ENCODE data around the gene CHRM1. TPM values are rescaled to one million over a fixed set of nuclear protein-coding genes. Genes with fewer than 3 reads are reported as not detected.

CHRM1 gene
- total RNA-seq, 3 donors from 2014 or later (not counting 1 experiment from before 2014, with no cell fraction given), result not detected

- Mint-ChIP-seq H3K36me3 (no peaks in the 10 kb centered on the region), H3K9me3 (no peaks in the 10 kb centered on the region), H3K27ac (no peak overlapping the region), H3K27me3 (ENCODE audit: low read depth in 2 of 2) (peaks cover 63% of the 10 kb centered on the region in 2 donors), H3K4me1 (peaks cover 5 to 22% of the 10 kb centered on the region in 2 donors), H3K4me3 (no peak overlapping the region)
- intact Hi-C loops (cut with micrococcal nuclease), result no loop called here
- Histone ChIP-seq H3K9me3 (ENCODE audit: control insufficient read depth, insufficient read depth, low read length) (no peaks in the 10 kb centered on the region), H3K4me1 (ENCODE audit: control insufficient read depth, insufficient read depth, low read length) (peaks cover 27% of the 10 kb centered on the region), H3K27ac (ENCODE audit: low read length) (no peak overlapping the region), H3K4me3 (ENCODE audit: low read length) (no peak overlapping the region), H3K27me3 (ENCODE audit: control insufficient read depth, insufficient read depth, low read length) (peaks cover 46% of the 10 kb centered on the region), H3K36me3 (ENCODE audit: control insufficient read depth, insufficient read depth, low read length) (no peaks in the 10 kb centered on the region)
- WGBS (ENCODE audit: insufficient coverage), result 11% methylated on average over 46 of the region's 53 CpGs
- TF ChIP-seq CTCF (IDR thresholded peaks at IDR 0.05), result no peak
- ATAC-seq, result no peak
- DNase-seq, result no peak
Observed at GRCh38 chr11:62926680-62927455, 5.7 kb upstream of the CHRM1 start.

GRCh38 chr11:62925745-62926679 lies 4.8 kb upstream of the CHRM1 start:
- no peak overlapping the region for H3K27ac ChIP-seq (ENCODE audit: low read length)
- peaks cover 46% of the 10 kb centered on the region for H3K27me3 ChIP-seq (ENCODE audit: control insufficient read depth, insufficient read depth, low read length)
- H3K36me3 ChIP-seq (ENCODE audit: control insufficient read depth, insufficient read depth, low read length), result no peaks in the 10 kb centered on the region
- DNase-seq (peak in 1 of 2 donors; percentile 19), ATAC-seq (no peak)
- intact Hi-C loops (cut with micrococcal nuclease), result no loop called here
- peaks cover 27% of the 10 kb centered on the region for H3K4me1 ChIP-seq (ENCODE audit: control insufficient read depth, insufficient read depth, low read length)
- Mint-ChIP-seq H3K27me3 (ENCODE audit: low read depth in 2 of 2) (peaks cover 59 to 60% of the 10 kb centered on the region in 2 donors), H3K36me3 (no peaks in the 10 kb centered on the region), H3K27ac (no peak overlapping the region), H3K4me3 (no peak overlapping the region), H3K4me1 (peaks cover 5 to 22% of the 10 kb centered on the region in 2 donors), H3K9me3 (no peaks in the 10 kb centered on the region)
- H3K4me3 ChIP-seq (ENCODE audit: low read length), result no peak overlapping the region
- no peaks in the 10 kb centered on the region for H3K9me3 ChIP-seq (ENCODE audit: control insufficient read depth, insufficient read depth, low read length)
- no peak for TF ChIP-seq CTCF (IDR thresholded peaks at IDR 0.05)
- WGBS (ENCODE audit: insufficient coverage), result 2% methylated on average over 71 of the region's 71 CpGs

GRCh38 chr11:62925308-62925707 lies 4.1 kb upstream of the CHRM1 start:
- Mint-ChIP-seq H3K4me3 (peak overlapping the region; percentile 2), H3K36me3 (no peaks in the 10 kb centered on the region), H3K9me3 (no peaks in the 10 kb centered on the region), H3K27me3 (ENCODE audit: low read depth in 2 of 2) (peaks cover 57 to 58% of the 10 kb centered on the region in 2 donors), H3K4me1 (peaks cover 5 to 22% of the 10 kb centered on the region in 2 donors), H3K27ac (no peak overlapping the region)
- Histone ChIP-seq H3K27me3 (ENCODE audit: control insufficient read depth, insufficient read depth, low read length) (peaks cover 44% of the 10 kb centered on the region), H3K27ac (ENCODE audit: low read length) (no peak overlapping the region), H3K9me3 (ENCODE audit: control insufficient read depth, insufficient read depth, low read length) (no peaks in the 10 kb centered on the region), H3K4me1 (ENCODE audit: control insufficient read depth, insufficient read depth, low read length) (peaks cover 27% of the 10 kb centered on the region), H3K36me3 (ENCODE audit: control insufficient read depth, insufficient read depth, low read length) (no peaks in the 10 kb centered on the region), H3K4me3 (ENCODE audit: low read length) (no peak overlapping the region)
- intact Hi-C loops (cut with micrococcal nuclease), result no loop called here
- ATAC-seq (no peak), DNase-seq (no peak)
- no peak for TF ChIP-seq CTCF (IDR thresholded peaks at IDR 0.05)
- WGBS (ENCODE audit: insufficient coverage), result 14% methylated on average over 12 of the region's 14 CpGs
